ENCODE results near the gene PRKCA.

DNA sequence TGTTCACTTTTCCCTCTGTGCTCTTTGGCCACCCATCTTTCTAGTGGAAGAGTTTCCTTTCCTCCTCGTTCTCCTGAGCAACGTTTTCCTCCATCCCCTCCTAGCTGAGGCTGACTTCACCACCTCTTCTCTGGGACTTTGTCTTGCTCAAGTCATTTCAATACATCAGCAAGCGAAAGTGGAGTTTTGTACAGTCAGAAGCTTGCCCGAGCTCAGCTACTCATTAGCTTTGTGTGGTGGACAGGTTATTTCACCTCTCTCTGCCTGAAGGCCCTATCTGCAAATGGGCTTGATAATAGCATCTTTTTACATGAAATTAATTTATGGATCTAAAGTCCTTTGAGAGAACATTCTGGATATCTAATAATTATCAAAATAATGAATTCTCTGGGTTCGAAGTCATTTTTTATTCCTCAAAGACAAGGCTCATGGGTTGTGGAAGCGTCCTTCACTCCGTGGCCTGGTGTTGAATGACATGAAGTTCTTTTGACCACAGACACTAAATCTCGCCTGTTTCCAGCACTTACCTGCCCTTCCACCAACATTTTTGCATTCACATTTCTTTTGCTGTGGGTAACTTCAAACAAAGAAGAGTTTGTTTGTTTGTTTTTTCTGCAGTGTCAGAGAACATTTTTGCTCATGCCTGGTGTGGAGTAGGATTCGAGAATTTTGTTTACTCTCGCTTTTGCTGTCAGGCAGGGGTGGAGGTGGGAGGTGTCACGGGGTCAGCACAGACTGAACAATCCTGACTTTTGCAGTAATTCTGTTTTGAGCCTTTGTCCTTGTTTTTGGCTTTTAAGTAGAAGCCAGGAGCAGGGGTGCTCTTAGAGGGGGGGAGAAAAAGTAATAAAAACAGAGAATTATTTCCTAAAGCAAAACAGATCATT lies 377.5 kb downstream of the PRKCA start:
- TF ChIP-seq POLR2AphosphoS5 (IDR thresholded peaks at IDR 0.05; ENCODE audit: borderline replicate concordance, low read depth, low read length) (no peak), EZH2 (IDR thresholded peaks at IDR 0.05) (no peak)

Data from SK-N-MC (cell line).